GM18907 (cell line): ENCODE data around the gene CAND1.

ENCODE experiments used
- ATAC-seq: cut with Tn5 transposase; IDR thresholded peaks from one replicate; pipeline ENCODE4 v1.9.1; 2021; ENCODE audit warnings: mild to moderate bottlenecking, moderate library complexity; ENCODE audit not compliant: unreplicated experiment

CAND1 gene

GRCh38 chr12:67280088-67280487 lies 10.9 kb downstream of the CAND1 start:
- no peak for ATAC-seq

DNA sequence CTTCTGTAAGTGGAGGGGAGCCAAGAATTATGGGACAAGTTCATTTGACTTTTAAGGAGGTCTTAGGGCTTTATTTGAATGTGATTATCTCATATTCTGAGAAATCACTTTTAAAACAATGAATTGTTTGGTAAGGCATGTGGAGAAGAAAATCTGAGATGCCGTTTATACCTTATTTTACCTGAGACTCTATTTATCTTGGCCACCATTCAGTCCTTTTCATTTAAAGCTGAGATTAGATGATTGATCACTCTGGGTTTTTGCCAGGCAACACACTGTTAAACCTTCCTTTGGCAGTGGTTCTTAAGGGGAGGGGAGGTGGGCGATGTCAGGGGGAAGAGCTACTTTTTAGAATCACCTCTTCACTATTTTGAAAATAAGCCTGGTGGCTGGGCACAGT lies 11.4 kb downstream of the CAND1 start:
- no peak for ATAC-seq

GRCh38 chr12:67284561-67284960 lies 15.4 kb downstream of the CAND1 start:
- ATAC-seq: no peak

DNA sequence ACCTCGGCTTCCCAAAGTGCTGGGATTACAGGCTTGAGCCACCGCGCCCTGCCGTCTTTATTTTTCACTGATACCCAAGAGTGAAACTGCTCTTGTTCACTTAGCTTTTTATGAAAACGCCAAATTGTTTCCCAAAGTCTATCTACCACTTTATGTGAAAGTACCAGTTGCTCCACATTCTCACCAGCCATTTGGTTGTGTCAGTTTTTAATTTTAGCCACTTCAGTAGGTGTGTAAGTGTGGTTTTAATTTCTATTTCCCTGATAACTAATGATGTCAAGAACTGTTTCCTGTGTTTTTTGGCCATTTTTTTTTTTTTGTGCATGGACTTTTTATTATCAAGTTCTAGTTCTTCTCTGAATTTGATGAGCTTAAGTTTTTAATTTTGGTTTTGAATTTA lies 17.1 kb downstream of the CAND1 start:
- no peak for ATAC-seq

DNA sequence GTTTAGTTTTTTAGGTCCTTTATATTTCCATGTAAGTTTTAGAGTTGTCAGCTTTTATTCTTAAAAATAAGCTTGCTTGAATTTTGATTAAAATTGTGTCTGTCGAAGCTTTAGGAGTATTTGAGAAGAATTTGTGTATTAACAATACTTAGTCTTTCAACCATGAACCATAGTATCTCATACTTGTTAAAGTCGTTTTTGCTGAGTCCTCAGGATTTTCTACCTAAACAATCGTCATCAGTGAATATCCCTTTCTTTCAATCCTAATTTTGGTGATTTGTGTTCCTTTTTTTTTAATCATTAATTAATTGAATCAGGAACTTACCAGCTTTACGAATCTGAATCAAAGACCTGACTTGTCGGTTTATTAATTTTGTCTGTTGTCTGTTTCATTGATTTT lies 18.2 kb downstream of the CAND1 start:
- ATAC-seq: no peak

- no peak for ATAC-seq
These were observed 19.4 kb downstream of the CAND1 start for GRCh38 chr12:67288561-67288960.

GRCh38 chr12:67290378-67290777 lies 21.2 kb downstream of the CAND1 start:
- no peak for ATAC-seq

DNA sequence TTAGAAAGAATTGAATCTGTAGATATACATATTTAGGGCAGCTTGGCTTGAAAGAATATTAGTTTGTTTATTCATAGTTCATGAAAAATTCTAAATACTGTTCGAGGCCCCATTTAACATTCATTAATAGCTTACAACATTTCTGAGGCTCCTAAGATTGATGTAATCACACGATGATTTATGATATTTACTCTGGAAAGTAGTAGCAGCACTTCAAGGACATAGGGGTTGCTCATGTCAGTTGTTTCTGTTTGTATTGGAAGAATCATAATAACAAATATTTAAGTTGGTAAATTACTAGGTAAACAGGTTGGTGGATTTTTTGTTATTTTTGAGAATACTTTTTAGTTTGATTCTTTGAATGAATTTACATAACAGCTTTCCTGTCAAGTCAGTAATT lies 30.4 kb downstream of the CAND1 start:
- no peak for ATAC-seq

GRCh38 chr12:67299926-67300325 lies 30.8 kb downstream of the CAND1 start:
- ATAC-seq: no peak

- no peak for ATAC-seq
These were observed 33.0 kb downstream of the CAND1 start for GRCh38 chr12:67302162-67302561.

- no peak for ATAC-seq
These were observed 36.4 kb downstream of the CAND1 start for GRCh38 chr12:67305544-67305943.

DNA sequence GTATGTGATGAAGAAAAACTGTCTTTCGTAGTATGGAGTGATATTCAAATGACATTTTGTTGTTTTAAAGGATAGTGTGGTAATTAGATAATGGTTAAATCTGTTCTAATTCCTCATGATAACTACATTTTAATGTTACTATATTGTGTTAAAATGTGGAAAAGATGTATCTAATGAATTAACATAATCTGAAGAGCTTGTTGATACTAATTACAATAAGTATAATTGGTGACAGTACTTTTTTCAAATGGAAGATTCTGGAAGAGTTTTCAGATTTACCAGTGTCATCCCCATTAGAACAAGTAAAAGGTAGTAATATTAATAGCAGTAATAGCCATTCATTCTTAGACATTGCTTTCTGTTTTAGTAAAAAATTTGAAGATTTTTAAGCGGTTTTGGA lies 37.6 kb downstream of the CAND1 start:
- no peak for ATAC-seq

GRCh38 chr12:67315661-67316060 lies 46.5 kb downstream of the CAND1 start:
- ATAC-seq: no peak

GRCh38 chr12:67318786-67319185 lies 49.6 kb downstream of the CAND1 start:
- ATAC-seq: no peak

DNA sequence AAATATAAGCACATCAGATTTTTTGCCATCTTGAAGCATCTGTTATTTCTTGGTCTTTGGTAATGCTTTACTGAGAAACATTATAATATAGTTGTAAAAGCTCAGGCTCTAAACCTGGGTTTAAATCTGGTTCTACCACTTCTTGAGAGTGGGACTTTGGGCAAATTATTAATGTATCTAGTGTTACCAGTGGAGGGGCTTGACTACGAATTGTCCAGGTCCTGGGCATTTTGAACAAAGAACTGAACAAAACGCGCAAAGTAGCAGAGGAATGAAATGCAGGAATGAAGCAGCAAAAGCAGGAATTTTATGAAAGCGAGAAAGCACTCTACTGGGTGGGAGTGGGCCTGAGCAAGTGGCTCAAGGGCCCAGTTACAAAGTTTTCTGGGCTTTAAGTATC lies 50.8 kb downstream of the CAND1 start:
- no peak for ATAC-seq

- ATAC-seq: no peak
These were observed 51.6 kb downstream of the CAND1 start for GRCh38 chr12:67320614-67321295.

- ATAC-seq: no peak
These were observed 53.4 kb downstream of the CAND1 start for GRCh38 chr12:67322580-67322979.

DNA sequence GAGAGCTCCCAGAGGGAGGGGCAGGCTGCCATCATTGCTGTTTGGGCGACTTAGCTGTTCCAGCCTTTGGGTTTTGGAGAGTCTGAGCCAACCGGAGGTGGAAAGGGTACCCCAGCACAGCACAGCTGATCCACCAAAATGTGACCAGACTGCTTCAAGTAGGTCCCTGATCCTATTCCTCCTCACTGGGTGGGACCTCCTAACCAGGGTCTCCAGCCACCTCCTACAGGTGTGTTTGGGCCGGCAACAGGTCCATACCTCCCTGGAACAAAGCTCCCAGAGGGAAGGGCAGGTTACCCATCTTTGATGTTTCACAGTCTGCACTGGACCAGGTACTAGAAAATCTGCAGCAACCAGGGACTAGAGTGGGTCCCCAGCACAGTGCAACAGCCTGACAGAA lies 53.8 kb downstream of the CAND1 start:
- ATAC-seq: no peak

DNA sequence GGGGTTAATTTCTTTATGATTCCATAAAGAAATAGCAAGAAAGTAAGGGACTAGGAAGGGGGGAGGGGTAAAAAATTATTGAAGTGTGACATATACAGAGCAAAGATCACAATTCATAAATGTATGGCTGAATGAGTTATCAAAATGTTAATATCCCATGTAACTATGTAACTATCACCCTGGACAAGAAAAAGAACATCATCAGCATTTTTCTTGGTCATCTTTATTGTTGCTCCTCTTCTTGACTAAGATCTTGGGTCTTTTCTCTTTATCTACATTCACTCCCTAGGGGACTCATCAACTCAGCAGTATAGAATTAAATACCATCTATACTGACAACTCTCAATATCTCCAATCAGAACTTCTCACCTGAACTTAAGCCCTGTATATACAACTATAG lies 57.5 kb downstream of the CAND1 start:
- no peak for ATAC-seq

GRCh38 chr12:67327466-67327865 lies 58.3 kb downstream of the CAND1 start:
- no peak for ATAC-seq

GRCh38 chr12:67331123-67331522 lies 62.0 kb downstream of the CAND1 start:
- ATAC-seq: no peak

DNA sequence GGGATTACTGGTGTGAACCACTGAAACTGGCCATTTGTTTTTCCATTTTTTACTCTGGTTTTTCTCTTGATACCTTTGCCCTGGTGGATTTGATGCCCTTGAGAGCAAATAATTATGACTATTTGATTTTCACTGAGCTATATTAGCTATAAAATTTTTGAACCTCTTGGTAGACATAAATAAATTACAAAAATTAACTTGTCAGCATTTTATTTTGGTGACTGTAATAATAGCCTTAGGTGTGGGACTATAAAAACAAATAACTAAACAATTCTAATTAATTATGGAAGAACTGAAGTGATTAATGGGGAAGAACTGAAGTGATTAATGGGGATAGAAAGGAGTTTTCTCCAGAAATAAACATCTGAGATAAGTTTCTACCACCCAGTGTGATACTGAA lies 62.7 kb downstream of the CAND1 start:
- ATAC-seq: no peak

- no peak for ATAC-seq
These were observed 64.5 kb downstream of the CAND1 start for GRCh38 chr12:67333649-67334048.
